Measurements from ENCODE around the gene CASK.

Gene CASK

GRCh38 chrX:41589634-41590270 lies 333.6 kb downstream of the CASK start:
- no peak for DNase-seq (ENCODE audit: low read depth in 2 of 2, low spot score in 1 of 2)

- DNase-seq (ENCODE audit: low read depth in 2 of 2, low spot score in 1 of 2): no peak
Measured at GRCh38 chrX:41588271-41588670, 335.1 kb downstream of the CASK start.

GRCh38 chrX:41580423-41581064 lies 342.8 kb downstream of the CASK start:
- no peak for DNase-seq (ENCODE audit: low read depth in 2 of 2, low spot score in 1 of 2)

- DNase-seq (ENCODE audit: low read depth in 2 of 2, low spot score in 1 of 2): no peak
Measured at GRCh38 chrX:41563876-41564275, 359.5 kb downstream of the CASK start.

- DNase-seq (ENCODE audit: low read depth in 2 of 2, low spot score in 1 of 2): peak in 1 of 2 donors; percentile 3
Measured at GRCh38 chrX:41561045-41561444, 362.3 kb downstream of the CASK start.

- DNase-seq (ENCODE audit: low read depth in 2 of 2, low spot score in 1 of 2): no peak
Measured at GRCh38 chrX:41559235-41560052, 363.9 kb downstream of the CASK start.

- DNase-seq (ENCODE audit: low read depth in 2 of 2, low spot score in 1 of 2): no peak
Measured at GRCh38 chrX:41558531-41558930, 364.8 kb downstream of the CASK start.

GRCh38 chrX:41556958-41557357 lies 366.4 kb downstream of the CASK start:
- DNase-seq (ENCODE audit: low read depth in 2 of 2, low spot score in 1 of 2): no peak

- no peak for DNase-seq (ENCODE audit: low read depth in 2 of 2, low spot score in 1 of 2)
Measured at GRCh38 chrX:41553688-41554087, 369.7 kb downstream of the CASK start.

- no peak for DNase-seq (ENCODE audit: low read depth in 2 of 2, low spot score in 1 of 2)
Measured at GRCh38 chrX:41548411-41548810, 374.9 kb downstream of the CASK start.

- DNase-seq (ENCODE audit: low read depth in 2 of 2, low spot score in 1 of 2): no peak
Measured at GRCh38 chrX:41543668-41544067, 379.7 kb downstream of the CASK start.

GRCh38 chrX:41543025-41543424 lies 380.3 kb downstream of the CASK start:
- DNase-seq (ENCODE audit: low read depth in 2 of 2, low spot score in 1 of 2): no peak

- no peak for DNase-seq (ENCODE audit: low read depth in 2 of 2, low spot score in 1 of 2)
Measured at GRCh38 chrX:41542536-41542935, 380.8 kb downstream of the CASK start.

- no peak for DNase-seq (ENCODE audit: low read depth in 2 of 2, low spot score in 1 of 2)
Measured at GRCh38 chrX:41542135-41542534, 381.2 kb downstream of the CASK start.

- DNase-seq (ENCODE audit: low read depth in 2 of 2, low spot score in 1 of 2): no peak
Measured at GRCh38 chrX:41541386-41541785, 382.0 kb downstream of the CASK start.

GRCh38 chrX:41538707-41539106 lies 384.6 kb downstream of the CASK start:
- DNase-seq (ENCODE audit: low read depth in 2 of 2, low spot score in 1 of 2): no peak

- no peak for DNase-seq (ENCODE audit: low read depth in 2 of 2, low spot score in 1 of 2)
Measured at GRCh38 chrX:41530085-41530484, 393.3 kb downstream of the CASK start.

- no peak for DNase-seq (ENCODE audit: low read depth in 2 of 2, low spot score in 1 of 2)
Measured at GRCh38 chrX:41529221-41529620, 394.1 kb downstream of the CASK start.

- no peak for DNase-seq (ENCODE audit: low read depth in 2 of 2, low spot score in 1 of 2)
Measured at GRCh38 chrX:41528784-41529183, 394.6 kb downstream of the CASK start.

- no peak for DNase-seq (ENCODE audit: low read depth in 2 of 2, low spot score in 1 of 2)
Measured at GRCh38 chrX:41526925-41527324, 396.4 kb downstream of the CASK start.

- DNase-seq (ENCODE audit: low read depth in 2 of 2, low spot score in 1 of 2): no peak
Measured at GRCh38 chrX:41526271-41526670, 397.1 kb downstream of the CASK start.

- no peak for DNase-seq (ENCODE audit: low read depth in 2 of 2, low spot score in 1 of 2)
Measured at GRCh38 chrX:41522671-41523070, 400.7 kb downstream of the CASK start.

Measured in stimulated activated CD8-positive, alpha-beta memory T cell treated with anti-CD3 and anti-CD28 coated beads, Interleukin-4, amount 100 ng/mL, for 1 hour (primary cell).